ENCODE measurements around the gene IFNA2.

- TF ChIP-seq, protein P1, sequence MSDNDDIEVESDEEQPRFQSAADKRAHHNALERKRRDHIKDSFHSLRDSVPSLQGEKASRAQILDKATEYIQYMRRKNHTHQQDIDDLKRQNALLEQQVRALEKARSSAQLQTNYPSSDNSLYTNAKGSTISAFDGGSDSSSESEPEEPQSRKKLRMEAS (IDR thresholded peaks at IDR 0.05) = no peak
- TF ChIP-seq EP300 (IDR thresholded peaks at IDR 0.05; ENCODE audit: borderline replicate concordance) (no peak), TAF1 (IDR thresholded peaks at IDR 0.05; ENCODE audit: low read depth) (no peak)
- TF ChIP-seq, protein P2, sequence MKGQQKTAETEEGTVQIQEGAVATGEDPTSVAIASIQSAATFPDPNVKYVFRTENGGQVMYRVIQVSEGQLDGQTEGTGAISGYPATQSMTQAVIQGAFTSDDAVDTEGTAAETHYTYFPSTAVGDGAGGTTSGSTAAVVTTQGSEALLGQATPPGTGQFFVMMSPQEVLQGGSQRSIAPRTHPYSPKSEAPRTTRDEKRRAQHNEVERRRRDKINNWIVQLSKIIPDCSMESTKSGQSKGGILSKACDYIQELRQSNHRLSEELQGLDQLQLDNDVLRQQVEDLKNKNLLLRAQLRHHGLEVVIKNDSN (IDR thresholded peaks at IDR 0.05) = no peak
These were observed 34.4 kb downstream of the IFNA2 start, which contains the start of gene IFNA6 for GRCh38 chr9:21350787-21351186.
